HG02870 (cell line): ENCODE measurements around the gene HYKK.
A peak's percentile ranks its signal among the peaks of the same experiment; 100 is the strongest.
"Not testable (repeated sequence)": the region's sequence is repeated elsewhere in the genome, so short reads cannot be mapped to it uniquely, and the experiment has no call there.

Experiments
- ATAC-seq: cut with Tn5 transposase; IDR thresholded peaks from one replicate; pipeline ENCODE4 v1.9.1; 2021; ENCODE audit warnings: mild to moderate bottlenecking, moderate library complexity; ENCODE audit not compliant: unreplicated experiment

HYKK gene, protein sequence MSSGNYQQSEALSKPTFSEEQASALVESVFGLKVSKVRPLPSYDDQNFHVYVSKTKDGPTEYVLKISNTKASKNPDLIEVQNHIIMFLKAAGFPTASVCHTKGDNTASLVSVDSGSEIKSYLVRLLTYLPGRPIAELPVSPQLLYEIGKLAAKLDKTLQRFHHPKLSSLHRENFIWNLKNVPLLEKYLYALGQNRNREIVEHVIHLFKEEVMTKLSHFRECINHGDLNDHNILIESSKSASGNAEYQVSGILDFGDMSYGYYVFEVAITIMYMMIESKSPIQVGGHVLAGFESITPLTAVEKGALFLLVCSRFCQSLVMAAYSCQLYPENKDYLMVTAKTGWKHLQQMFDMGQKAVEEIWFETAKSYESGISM

DNA sequence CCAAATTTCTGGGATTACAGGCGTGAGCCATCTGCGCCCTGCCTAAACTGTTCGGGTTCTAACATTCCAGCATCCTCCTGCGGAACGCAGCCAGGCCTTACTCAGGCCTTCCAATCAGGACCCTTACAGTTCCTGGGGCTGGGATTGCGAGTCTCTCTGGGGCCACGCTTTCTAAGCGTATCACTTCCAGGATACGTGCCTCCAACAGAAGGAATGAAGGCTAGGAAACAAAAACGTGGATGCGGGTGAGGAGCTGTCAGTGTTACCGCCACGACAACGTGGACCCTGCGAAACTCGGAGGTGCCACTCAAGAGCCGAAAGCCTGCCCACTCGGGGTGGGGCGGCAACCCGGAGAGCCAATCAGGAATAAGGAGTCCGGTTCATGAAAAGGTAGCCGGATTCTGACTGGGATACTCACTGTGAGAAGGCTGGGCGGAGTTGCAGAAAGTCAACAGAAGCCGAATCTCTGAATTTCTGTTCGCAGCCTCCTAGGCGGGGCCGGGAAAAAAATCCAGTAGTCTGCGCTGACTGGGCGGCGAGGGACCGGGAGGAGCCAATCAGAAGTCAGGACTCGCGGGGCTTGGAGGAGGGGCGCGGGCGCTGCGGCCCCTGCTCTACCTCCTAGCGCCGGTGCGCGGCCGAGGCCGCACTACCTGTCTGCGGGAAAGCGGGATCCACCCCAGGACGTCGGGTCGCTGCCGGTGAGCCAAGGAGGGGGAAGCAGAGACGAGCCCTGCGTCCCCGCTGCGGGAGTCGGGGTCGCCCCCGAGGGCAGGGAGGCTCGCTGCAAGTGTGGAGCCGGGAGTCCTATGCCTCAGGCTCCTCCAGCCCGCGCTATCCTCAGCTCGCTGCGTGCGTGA is at the start of gene HYKK:
Gene HYKK (plus strand): TSS at position 607 of the 860 bp plus-strand sequence. CDS start 5,512 bp downstream, outside the sequence.
- ATAC-seq = peak; percentile 93

DNA sequence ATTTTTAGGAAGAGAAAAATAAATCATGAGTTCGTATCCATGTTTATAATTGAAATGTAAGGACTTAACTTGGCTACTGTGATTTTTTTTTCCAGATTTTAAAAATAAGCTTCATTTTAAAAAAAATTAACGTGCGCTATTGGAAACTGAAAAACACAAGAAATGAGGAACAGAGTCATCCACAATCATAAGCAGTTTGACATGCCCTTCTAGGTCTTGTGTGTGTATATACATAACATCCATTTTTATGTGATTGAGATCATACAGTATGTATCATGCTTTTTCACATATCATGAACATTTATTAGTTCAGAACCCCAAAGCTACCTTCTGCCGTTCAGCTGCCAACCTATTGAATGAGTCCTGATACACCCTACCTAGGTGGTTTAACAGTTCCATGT is 46.6 kb upstream of the HYKK start:
- ATAC-seq = no peak

DNA sequence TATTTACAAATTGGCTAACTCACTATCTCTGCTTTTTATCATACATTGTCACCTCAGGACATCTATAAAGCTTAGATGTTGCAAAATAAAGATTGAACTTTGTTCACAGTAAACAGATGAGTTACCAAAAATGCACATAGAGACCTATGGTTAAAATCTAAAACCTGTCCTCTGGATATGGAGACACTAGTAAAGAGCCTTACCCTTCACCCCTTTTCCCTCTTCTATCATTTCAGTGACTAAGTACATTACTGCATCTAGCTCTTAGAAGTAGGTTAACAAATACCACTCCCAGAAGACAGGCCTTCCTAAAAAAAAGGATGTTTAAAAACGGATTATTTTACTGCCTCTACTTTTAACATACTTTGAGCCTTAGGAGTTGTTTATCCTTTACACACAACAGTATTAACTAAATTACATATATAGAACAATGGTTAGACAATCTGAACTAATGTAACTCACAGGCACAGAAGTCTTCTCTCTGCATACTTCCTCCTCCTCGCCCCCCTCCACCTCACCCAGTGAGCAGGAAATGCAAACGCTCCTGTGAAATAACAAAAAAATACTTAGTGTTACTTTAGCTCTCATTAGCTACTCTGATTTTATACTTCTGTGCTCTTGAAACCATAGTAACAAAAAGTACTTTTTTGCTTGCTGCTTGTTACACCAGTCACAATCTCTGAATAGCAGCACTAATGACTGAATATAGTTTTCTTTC is 46.0 kb upstream of the HYKK start:
- ATAC-seq = no peak

DNA sequence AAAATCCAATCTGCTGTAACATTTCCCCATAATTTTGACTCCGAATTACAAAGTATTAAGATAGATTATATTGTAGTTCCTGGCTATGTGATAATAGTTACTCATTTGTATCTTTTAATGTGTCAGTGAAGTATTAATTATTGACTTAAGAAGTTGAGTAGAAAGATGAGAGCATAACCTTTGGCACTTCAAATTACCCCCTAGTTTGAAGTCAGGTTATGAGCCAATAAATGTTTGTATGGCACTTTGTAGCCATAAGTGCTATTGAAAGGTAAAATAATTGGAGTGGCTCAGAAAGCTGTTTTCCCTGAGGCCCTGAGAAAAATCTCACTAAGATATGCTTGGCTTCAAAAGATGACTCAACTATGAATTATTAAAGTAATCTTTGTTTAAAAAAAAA is 38.3 kb upstream of the HYKK start:
- ATAC-seq = no peak

DNA sequence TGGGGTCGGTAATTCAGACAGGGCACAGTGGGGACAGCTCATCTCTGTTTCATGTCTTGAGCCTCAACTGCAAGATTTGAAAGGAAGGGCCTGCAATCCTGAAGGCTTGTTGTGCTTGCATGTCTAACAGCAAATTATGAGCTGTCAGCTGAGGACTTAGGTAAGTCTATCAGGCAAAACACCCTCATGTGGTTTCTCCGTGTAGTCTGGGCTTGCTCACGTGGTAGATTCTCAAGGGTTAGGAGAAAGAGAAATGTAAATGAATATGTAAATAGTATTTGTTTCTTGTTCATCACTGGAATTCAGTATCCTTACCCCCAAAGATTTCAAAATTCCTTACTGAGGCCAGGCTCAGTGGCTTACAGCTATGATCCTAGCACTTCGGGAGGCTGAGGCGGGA is 30.1 kb upstream of the HYKK start:
- no peak for ATAC-seq

DNA sequence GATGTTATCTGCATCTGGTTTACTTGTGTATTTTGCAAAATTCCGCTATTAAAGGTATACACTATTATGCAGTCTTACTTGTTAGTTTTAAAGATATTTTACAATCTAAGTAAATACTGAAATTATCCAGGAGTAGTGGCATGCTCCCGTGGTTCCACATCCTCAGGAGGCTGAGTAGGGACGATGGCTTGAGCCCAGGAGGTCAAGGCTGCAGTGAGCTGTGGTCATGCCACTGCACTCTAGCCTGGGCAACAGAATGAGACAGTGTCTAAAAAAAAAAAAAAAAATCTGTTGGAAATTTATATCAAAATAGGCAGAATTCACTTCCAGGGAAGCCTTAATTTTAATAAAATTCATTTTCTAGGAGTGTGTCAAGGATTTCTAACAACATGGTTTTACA is 27.7 kb upstream of the HYKK start:
- ATAC-seq = no peak

DNA sequence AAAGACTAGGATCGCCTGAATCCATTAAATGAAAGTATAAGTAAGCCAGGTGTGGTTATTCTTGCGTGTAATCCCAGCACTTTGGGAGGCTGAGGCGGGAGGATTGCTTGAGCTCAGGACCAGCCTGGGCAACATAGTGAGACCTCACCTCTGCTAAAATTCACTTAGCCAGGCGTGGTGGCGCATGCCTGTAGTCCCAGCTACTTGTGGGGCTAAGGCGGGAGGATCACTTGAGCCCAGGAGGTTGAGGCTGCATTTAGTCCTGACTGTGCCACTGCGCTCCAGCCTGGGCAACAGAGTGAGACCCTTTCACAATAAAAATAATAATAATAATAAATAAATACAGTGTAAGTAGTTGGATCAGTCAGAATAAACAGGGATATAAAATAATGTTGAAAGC is 25.5 kb upstream of the HYKK start:
- ATAC-seq = no peak

DNA sequence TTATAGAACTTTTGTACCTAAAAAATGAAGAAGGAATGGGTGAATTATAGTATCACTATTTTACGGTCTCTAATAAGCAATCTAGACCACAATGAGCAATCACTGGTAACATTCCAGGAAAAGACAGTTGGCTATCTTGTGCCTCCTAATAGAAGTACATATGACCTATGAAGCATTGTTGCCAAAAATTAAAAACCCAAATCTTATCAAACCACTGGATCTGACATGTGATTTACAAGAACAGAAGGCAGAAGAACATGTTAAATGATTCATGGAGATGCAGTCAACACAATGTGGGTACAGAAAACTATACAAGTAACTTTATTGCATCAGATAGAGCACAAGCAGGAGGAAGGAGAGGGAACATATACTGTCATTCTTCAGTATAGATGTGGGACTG is 14.5 kb upstream of the HYKK start:
- no peak for ATAC-seq

DNA sequence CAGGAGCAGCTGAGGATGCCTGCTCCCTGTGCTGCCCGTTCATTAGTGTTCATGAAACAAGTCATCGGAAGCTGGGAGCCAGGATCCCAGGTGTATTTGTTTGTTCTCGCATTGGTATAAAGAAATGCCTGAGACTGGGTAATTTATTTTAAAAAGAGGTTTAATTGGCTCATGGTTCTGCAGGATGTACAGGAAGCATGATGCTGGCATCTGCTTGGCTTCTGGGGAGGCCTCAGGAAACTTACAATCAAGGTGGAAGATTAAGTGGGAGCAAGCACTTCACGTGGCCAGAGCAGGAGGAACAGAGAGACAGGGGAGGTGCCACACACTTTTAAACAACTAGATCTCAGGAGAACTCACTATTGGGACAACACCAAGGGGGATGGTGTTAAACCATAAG is 5.5 kb upstream of the HYKK start:
- ATAC-seq = no peak

DNA sequence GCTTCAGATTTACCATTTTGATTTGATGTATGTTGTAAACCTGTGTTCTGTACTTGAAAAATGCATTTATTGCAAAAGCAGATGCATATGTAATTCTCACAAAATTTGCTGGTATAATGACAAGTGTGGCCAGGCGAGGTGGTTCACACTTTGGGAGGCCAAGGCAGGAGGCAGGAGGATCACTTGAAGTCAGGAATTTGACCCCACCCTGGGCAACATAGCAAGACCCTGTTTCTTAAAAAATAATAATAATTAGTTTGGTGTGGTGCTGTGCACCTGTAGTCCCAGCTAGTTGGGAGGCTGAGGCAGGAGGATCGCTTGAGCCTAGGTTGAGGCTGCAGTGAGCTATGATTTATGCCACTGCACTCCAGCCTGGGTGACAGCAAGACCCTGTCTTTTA is 4.7 kb upstream of the HYKK start:
- ATAC-seq = no peak

DNA sequence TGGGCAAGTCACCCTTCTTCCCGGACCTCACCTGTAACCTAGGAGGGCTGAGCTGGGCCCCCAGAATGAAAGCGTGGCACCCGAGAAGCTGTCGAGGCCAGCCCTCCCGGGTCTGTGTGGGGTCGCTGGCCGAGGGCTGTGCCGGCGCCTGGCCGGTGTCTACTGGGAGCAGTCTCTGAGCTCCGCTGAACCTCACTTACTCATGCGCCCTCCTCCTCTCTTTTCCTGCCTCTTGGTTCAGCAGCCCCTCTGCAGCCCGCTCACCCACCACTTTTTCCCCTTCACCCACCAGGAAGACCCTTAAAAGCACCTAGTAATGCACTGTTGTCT is 419 bp downstream of the HYKK start:
- peak; percentile 19 for ATAC-seq

DNA sequence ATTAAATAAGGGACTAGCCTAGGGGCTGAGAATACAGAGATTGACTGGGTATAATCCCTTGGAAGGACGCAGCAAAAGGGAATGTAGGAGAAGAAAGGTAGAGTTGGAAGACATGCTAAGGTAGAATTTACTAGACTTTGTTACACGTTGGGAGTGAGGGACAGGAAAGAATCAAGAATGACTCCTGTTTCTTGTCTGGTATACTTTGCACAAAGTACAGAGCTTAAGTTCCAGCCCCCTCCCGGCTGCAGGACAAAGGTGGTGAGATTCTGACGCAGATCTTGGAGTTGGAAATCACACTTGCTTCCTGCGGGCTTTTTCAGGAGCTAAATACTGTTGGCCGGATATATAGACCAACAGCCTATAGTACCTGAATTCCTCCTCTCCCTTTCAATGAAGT is 895 bp downstream of the HYKK start:
- ATAC-seq = no peak

DNA sequence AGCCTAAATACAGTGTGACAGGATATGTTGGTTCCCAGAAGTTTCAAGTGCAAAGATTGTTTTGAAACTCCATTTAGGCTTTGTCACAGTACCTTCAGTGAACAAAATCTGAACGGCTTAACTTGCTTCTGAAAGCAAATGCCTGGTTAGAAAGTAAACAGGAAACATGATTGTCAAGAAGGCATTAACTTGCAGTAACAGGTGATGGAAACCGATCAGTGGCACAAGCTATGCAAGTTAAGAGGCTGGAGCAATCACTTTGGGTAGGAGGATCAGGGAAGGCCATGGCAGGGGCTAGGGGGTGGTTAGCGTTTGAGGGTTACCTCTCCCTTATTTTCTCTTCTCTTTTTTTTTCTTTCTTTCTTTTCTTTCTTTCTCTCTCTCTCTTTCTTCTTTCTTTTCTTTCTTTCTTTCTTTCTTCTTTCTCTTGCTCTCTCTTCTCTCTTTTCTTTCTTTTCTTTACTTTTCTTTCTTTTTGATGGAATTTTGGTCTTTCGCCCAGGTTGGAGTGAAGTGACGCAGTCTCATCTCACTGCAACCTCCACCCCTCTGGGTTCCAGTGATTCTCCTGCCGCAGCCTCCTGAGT is 2.4 kb downstream of the HYKK start:
- no peak for ATAC-seq

DNA sequence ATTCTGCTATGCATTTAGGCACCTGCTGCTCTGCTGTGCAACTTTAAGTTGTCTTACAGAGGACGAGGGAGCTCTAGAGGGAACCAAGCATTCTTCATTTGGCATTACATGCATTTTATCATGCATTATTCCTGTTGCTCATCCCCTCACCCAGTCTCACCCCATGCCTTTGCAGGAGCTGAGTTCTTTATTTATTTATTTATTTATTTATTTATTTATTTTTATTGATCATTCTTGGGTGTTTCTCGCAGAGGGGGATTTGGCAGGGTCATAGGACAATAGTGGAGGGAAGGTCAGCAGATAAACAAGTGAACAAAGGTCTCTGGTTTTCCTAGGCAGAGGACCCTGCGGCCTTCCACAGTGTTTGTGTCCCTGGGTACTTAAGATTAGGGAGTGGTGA is 12.7 kb downstream of the HYKK start:
- not testable (repeated sequence) for ATAC-seq

DNA sequence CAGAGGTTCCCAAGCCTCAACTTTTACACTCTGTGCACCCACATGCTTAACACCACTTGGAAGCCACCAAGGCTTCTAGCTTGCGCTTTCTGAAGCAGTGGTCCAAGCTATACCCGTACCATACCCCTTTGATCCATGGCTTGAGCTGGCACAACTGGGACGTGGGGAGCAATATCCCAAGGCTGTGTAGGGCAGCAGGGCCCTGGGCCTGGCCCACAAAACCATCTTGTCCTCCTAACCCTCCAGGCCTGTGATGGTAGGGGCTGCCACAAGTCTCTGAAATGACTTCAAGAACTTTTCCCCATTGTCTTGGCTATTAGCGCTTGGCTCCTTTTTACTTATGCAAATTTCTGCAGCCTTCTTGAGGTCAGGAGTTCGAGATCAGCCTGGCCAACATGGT is 16.9 kb downstream of the HYKK start:
- no peak for ATAC-seq

DNA sequence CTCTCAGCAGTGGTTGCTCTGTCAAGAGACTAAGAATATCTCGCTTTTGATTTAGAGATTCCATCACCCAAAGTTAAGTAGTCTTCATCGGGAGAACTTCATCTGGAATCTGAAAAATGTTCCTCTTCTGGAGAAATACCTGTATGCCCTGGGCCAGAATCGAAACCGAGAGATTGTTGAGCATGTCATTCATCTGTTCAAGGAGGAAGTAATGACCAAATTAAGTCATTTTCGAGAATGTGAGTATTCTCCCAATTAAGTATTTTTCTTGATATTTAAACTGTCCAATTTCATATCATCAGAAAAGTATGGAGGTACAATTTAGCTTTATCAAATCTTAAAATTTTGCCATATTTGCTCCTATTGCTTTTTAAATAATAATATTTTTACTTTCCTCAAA is 19.9 kb downstream of the HYKK start:
- no peak for ATAC-seq

DNA sequence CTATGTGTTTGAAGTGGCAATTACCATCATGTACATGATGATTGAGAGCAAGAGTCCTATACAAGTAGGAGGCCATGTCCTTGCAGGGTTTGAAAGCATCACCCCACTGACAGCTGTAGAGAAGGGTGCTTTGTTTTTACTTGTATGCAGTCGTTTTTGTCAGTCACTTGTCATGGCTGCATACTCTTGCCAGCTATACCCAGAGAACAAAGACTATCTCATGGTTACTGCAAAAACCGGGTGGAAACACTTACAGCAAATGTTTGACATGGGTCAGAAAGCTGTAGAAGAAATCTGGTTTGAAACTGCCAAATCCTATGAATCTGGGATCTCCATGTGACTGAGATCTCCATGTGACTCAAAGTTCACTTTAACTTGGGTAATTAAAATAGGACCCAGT is 26.0 kb downstream of the HYKK start:
- ATAC-seq = no peak

DNA sequence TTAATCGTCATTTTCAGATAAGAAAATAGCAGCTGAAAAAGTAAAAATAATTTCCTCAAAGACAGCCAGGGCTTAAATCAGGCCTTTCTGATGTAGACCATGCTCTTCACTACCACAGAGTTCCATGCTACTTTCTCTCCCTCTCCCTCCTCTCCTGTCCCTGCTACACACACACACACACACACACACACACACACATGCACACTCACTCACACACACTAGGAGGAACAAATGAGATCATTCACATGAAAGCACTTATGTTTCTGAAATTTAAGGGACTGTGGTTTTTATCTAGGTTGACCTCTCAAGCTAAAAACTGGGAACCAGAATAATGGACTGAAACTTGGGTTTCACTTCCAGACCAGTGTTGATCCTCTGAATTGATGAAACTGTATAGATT is 28.8 kb downstream of the HYKK start:
- no peak for ATAC-seq

DNA sequence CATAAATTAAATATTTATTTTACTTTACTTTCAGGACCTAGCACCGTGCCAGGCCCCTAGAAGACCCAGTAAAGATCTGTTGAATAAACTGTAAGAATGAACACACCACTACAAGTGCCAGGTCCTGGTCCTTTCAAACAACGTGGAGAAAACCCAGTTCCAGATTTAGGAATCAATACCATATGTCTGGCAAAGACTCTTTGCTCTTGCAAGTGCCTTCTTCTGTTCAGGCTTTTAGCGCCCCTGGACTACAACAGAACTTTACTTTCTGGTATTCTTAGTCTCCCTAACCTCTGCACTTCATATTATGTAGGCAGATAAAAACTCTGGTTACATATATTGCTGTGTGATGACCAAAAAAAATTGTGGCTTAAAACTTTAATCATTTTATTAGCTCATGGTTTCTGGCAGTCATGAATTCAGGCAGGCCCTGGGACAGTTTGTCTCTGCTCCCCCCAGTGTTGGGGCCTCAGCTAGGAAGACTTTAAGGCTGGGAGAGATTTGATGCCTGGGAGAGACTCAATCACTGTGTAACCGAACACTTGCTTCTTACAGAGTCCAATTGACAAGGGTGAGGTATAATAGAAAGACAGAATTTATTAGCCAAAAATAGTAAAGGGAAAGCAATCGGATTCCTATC is 30.0 kb downstream of the HYKK start:
- no peak for ATAC-seq

DNA sequence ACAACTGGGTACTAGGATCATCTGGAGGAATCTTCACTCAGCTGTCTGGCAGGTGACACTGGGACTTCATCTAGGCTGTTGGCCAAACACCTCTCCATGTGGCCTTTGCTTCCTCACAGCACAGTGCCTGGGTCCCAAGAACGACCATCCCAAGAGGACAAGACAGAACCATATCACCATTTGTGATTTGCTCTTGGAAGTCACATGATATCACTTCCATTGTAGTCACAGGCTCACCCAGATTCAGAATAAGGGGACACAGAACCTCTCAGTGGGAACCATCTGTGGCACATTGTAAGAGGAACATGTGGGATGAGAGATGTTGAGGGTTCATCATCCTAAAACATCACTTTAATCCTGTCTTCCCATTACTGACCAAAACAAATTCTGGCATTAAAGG is 31.0 kb downstream of the HYKK start:
- ATAC-seq = no peak
